Liver (tissue), 9 donors: ENCODE measurements around the gene ZKSCAN5. TPM values are rescaled to one million over a fixed set of nuclear protein-coding genes. Genes with fewer than 3 reads are reported as not detected.

Experiments used
- DNase-seq: peaks from one replicate; pipeline ENCODE4 v3.0.0-alpha.2; 2017; ENCODE audit warnings: low spot score
- H3K27ac ChIP-seq, 2 donors: one replicate each; pipeline ENCODE4 v1.7.0; 2013; ENCODE audit warnings: inconsistent platforms in 2 of 2, low read length in 2 of 2, control low read depth in 1 of 2, low read depth in 1 of 2, mild to moderate bottlenecking in 1 of 2
- H3K27me3 ChIP-seq, 4 donors: one replicate each; pipeline versions ENCODE4 v1.6.1 to v1.7.0; 2013; ENCODE audit warnings: low read length in 3 of 4, inconsistent platforms in 1 of 4, mild to moderate bottlenecking in 1 of 4, moderate library complexity in 1 of 4; ENCODE audit not compliant: control insufficient read depth in 4 of 4, insufficient read depth in 4 of 4
- H3K36me3 ChIP-seq, 4 donors: one replicate each; pipeline versions ENCODE4 v1.6.1 to v1.7.0; 2013; ENCODE audit warnings: low read length in 3 of 4, mild to moderate bottlenecking in 3 of 4, low read depth in 1 of 4, moderate library complexity in 1 of 4; ENCODE audit not compliant: control insufficient read depth in 4 of 4, insufficient read depth in 3 of 4
- H3K4me1 ChIP-seq, 4 donors: one replicate each; pipeline versions ENCODE4 v1.6.1 to v1.7.0; 2013; ENCODE audit warnings: low read length in 3 of 4, mild to moderate bottlenecking in 3 of 4, moderate library complexity in 1 of 4; ENCODE audit not compliant: control insufficient read depth in 4 of 4, insufficient read depth in 4 of 4
- H3K4me3 ChIP-seq, 3 donors: one replicate each; pipeline versions ENCODE4 v1.6.1 to v1.7.0; 2013; ENCODE audit warnings: low read length in 3 of 3, control low read depth in 1 of 3, low read depth in 1 of 3, mild to moderate bottlenecking in 1 of 3
- H3K9ac ChIP-seq, 2 donors: one replicate each; pipeline ENCODE4 v1.7.0; 2013; ENCODE audit warnings: low read length in 2 of 2, mild to moderate bottlenecking in 2 of 2, moderate library complexity in 2 of 2, control low read depth in 1 of 2, low read depth in 1 of 2
- H3K9me3 ChIP-seq, 4 donors: one replicate each; pipeline versions ENCODE4 v1.6.1 to v1.7.0; 2013; ENCODE audit warnings: low read length in 3 of 4; ENCODE audit not compliant: control insufficient read depth in 4 of 4
- CTCF ChIP-seq: fragments of 150-350 bp; IDR thresholded peaks from 2 replicates; pipeline ENCODE4 v1.5.1; 2017; ENCODE audit warnings: improper control_type of control experiment, low read depth, low read length; ENCODE audit not compliant: missing input control
- EGR1 ChIP-seq, 2 donors: IDR thresholded peaks; 2 replicates each; pipeline ENCODE4 v1.6.1; 2016 to 2018; ENCODE audit warnings: antibody characterized with exemption in 2 of 2, low read depth in 2 of 2
- FOXA1 ChIP-seq: IDR thresholded peaks from 2 replicates; pipeline ENCODE4 v1.6.1; 2016; ENCODE audit warnings: antibody characterized with exemption
- FOXA2 ChIP-seq: IDR thresholded peaks from 2 replicates; pipeline ENCODE4 v1.6.1; 2016; ENCODE audit warnings: antibody characterized with exemption
- GABPA ChIP-seq, 2 donors: IDR thresholded peaks in 1 of 2; conservative IDR thresholded peaks in 1 of 2; 2 replicates each; pipeline ENCODE4 v1.6.1; 2016; ENCODE audit warnings: antibody characterized with exemption in 2 of 2, mild to moderate bottlenecking in 1 of 2, moderate library complexity in 1 of 2
- HNF4A ChIP-seq, 2 donors: conservative IDR thresholded peaks; 2 replicates each; pipeline ENCODE4 v1.6.1; 2016; ENCODE audit warnings: antibody characterized with exemption in 2 of 2, mild to moderate bottlenecking in 2 of 2
- HNF4G ChIP-seq: IDR thresholded peaks from 2 replicates; pipeline ENCODE4 v1.6.1; 2016; ENCODE audit warnings: antibody characterized with exemption
- JUND ChIP-seq, 2 donors: IDR thresholded peaks; 2 replicates each; pipeline ENCODE4 v1.6.1; 2016; ENCODE audit warnings: antibody characterized with exemption in 2 of 2
- NR2F2 ChIP-seq: IDR thresholded peaks from 2 replicates; pipeline ENCODE4 v1.6.1; 2016; ENCODE audit warnings: antibody characterized with exemption
- RAD21 ChIP-seq, 2 donors: IDR thresholded peaks; 2 replicates each; pipeline ENCODE4 v1.6.1; 2016; ENCODE audit warnings: antibody characterized with exemption in 2 of 2, mild to moderate bottlenecking in 2 of 2
- RXRA ChIP-seq, 2 donors: IDR thresholded peaks; 2 replicates each; pipeline ENCODE4 v1.6.1; 2017 to 2018; ENCODE audit warnings: antibody characterized with exemption in 2 of 2, mild to moderate bottlenecking in 1 of 2
- SP1 ChIP-seq: IDR thresholded peaks from 2 replicates; pipeline ENCODE4 v1.6.1; 2018; ENCODE audit warnings: antibody characterized with exemption, mild to moderate bottlenecking
- TAF1 ChIP-seq: conservative IDR thresholded peaks from 2 replicates; pipeline ENCODE4 v1.6.1; 2016; ENCODE audit warnings: antibody characterized with exemption, mild to moderate bottlenecking
- YY1 ChIP-seq: IDR thresholded peaks from 2 replicates; pipeline ENCODE4 v1.6.1; 2016; ENCODE audit warnings: antibody characterized with exemption, mild to moderate bottlenecking
- WGBS: extraction: QIAGEN DNeasy Blood & Tissue Kit; methylation state at CpG from one replicate; pipeline ENCODE4 v1.1.7; 2013; 5-methylcytosine and 5-hydroxymethylcytosine counted together
- polyA plus RNA-seq, 2 donors: library from polyadenylated mRNA; stranded (reverse) in 1 of 2; unstranded in 1 of 2; fragments of 200-250 nt in 1 of 2; fragments of >200 nt in 1 of 2; fragmentation: Nextera tagmentation in 1 of 2; extraction: Ambion mirVana in 1 of 2; gene quantifications; one replicate each; pipeline versions ENCODE4 v1.2.1 to v1.2.3, GENCODE V29; 2013 to 2015
- total RNA-seq, 2 donors: library from RNA; depleted of rRNA; stranded (reverse); fragments of >200 nt; gene quantifications; one replicate each; pipeline ENCODE4 v1.2.3, GENCODE V29; 2014
- TF ChIP-seq, protein P1 (sequence below): IDR thresholded peaks from 2 replicates; pipeline ENCODE4 v1.6.1; 2016; ENCODE audit warnings: antibody characterized with exemption, mild to moderate bottlenecking
- TF ChIP-seq, protein P2 (sequence below): IDR thresholded peaks from 2 replicates; pipeline ENCODE4 v1.6.1; 2016; ENCODE audit warnings: antibody characterized with exemption
- donor health status: healthy.
- donor health status: healthy.
- donor health status: healthy.
- donor health status: healthy.
- donor health status: healthy.

The ZKSCAN5 gene
- total and polyA plus RNA-seq, 4 donors, result 1.7 to 5.4 (median 3.4) TPM

- TF ChIP-seq, protein P1, sequence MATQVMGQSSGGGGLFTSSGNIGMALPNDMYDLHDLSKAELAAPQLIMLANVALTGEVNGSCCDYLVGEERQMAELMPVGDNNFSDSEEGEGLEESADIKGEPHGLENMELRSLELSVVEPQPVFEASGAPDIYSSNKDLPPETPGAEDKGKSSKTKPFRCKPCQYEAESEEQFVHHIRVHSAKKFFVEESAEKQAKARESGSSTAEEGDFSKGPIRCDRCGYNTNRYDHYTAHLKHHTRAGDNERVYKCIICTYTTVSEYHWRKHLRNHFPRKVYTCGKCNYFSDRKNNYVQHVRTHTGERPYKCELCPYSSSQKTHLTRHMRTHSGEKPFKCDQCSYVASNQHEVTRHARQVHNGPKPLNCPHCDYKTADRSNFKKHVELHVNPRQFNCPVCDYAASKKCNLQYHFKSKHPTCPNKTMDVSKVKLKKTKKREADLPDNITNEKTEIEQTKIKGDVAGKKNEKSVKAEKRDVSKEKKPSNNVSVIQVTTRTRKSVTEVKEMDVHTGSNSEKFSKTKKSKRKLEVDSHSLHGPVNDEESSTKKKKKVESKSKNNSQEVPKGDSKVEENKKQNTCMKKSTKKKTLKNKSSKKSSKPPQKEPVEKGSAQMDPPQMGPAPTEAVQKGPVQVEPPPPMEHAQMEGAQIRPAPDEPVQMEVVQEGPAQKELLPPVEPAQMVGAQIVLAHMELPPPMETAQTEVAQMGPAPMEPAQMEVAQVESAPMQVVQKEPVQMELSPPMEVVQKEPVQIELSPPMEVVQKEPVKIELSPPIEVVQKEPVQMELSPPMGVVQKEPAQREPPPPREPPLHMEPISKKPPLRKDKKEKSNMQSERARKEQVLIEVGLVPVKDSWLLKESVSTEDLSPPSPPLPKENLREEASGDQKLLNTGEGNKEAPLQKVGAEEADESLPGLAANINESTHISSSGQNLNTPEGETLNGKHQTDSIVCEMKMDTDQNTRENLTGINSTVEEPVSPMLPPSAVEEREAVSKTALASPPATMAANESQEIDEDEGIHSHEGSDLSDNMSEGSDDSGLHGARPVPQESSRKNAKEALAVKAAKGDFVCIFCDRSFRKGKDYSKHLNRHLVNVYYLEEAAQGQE, result no peak
- TF ChIP-seq TAF1, result peak; percentile 55
- peak; percentile 44 to 51 for TF ChIP-seq HNF4A (conservative IDR thresholded peaks at IDR 0.05)
- TF ChIP-seq JUND (IDR thresholded peaks at IDR 0.05), result no peak
- peak; percentile 75 for TF ChIP-seq SP1
- TF ChIP-seq, protein P2, sequence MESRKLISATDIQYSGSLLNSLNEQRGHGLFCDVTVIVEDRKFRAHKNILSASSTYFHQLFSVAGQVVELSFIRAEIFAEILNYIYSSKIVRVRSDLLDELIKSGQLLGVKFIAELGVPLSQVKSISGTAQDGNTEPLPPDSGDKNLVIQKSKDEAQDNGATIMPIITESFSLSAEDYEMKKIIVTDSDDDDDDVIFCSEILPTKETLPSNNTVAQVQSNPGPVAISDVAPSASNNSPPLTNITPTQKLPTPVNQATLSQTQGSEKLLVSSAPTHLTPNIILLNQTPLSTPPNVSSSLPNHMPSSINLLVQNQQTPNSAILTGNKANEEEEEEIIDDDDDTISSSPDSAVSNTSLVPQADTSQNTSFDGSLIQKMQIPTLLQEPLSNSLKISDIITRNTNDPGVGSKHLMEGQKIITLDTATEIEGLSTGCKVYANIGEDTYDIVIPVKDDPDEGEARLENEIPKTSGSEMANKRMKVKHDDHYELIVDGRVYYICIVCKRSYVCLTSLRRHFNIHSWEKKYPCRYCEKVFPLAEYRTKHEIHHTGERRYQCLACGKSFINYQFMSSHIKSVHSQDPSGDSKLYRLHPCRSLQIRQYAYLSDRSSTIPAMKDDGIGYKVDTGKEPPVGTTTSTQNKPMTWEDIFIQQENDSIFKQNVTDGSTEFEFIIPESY, result peak; percentile 48
- TF ChIP-seq NR2F2, result no peak
- TF ChIP-seq YY1, result peak; percentile 42
- TF ChIP-seq FOXA2, result no peak
Observed at GRCh38 chr7:99472561-99473314, 31.7 kb upstream of the ZKSCAN5 start, which contains the start of gene ZNF789 (continued).

DNA sequence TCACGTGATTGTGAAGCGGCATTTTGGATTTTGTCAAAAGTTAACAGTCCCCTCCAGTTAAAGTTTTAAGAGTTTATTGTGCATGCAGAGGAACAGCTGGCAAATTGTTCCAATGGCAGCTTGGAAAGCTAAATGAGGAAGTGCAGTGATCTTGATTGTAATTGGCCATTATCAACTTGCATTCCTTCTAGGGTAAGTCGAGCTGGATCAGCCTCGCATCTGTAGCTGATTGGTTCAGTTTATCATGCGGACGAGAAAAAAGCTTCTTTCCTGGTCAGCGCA is 31.2 kb upstream of the ZKSCAN5 start:
- DNase-seq, result no peak
- Histone ChIP-seq H3K4me3 (peak overlapping the region; percentile 70 to 90 (median 80)), H3K27ac (peak overlapping the region; percentile 69 to 85), H3K9me3 (no peaks in the 10 kb centered on the region), H3K4me1 (peaks cover 3 to 14% (median 9%) of the 10 kb centered on the region in 4 donors), H3K27me3 (no peaks in the 10 kb centered on the region), H3K9ac (peak overlapping the region; percentile 16 to 42), H3K36me3 (peaks cover 0 to 6% (median 2%) of the 10 kb centered on the region in 4 donors)
- peak in 1 of 2 donors; percentile 1 for TF ChIP-seq HNF4A (conservative IDR thresholded peaks at IDR 0.05)
- TF ChIP-seq FOXA1, result no peak
- WGBS, result 7% methylated on average over 7 of the region's 7 CpGs

DNA sequence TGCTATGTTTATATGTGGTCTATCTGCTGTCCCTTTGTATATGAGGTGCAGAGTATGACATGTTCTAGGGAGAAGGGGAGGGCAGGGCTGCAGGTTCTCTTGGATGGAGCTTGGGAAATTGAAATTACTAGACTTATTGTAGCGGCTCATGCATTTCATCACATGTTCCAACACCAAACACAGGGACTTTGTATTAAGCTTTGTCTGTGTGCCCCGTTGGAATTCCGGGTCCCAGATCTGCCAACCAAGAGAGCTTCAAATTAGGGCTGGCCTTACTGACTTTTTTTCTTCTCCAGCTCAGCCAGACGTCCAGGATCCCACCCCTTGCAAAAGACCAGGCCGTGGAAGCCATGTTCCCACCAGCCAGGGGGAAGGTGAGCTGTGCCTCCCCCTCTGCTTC is 28.4 kb upstream of the ZKSCAN5 start:
- Histone ChIP-seq H3K9ac (no peak overlapping the region), H3K27ac (no peak overlapping the region), H3K4me3 (no peak overlapping the region), H3K4me1 (peaks cover 3 to 15% (median 10%) of the 10 kb centered on the region in 4 donors), H3K36me3 (peaks cover 0 to 20% (median 7%) of the 10 kb centered on the region in 4 donors), H3K27me3 (no peaks in the 10 kb centered on the region), H3K9me3 (no peaks in the 10 kb centered on the region)
- no peak for DNase-seq
- 87% methylated on average over 5 of the region's 5 CpGs for WGBS
- TF ChIP-seq YY1, result no peak
- TF ChIP-seq NR2F2, result no peak
- TF ChIP-seq CTCF, result no peak
- TF ChIP-seq SP1, result no peak
- TF ChIP-seq, protein P1, result no peak
- TF ChIP-seq, protein P2, result no peak
- TF ChIP-seq FOXA2, result no peak
- TF ChIP-seq JUND (IDR thresholded peaks at IDR 0.05), result no peak
- TF ChIP-seq RAD21 (IDR thresholded peaks at IDR 0.05), result no peak
- no peak for TF ChIP-seq TAF1
- TF ChIP-seq EGR1 (IDR thresholded peaks at IDR 0.05; ENCODE audit: low read depth in 2 of 2), result no peak
- TF ChIP-seq HNF4G, result no peak
- TF ChIP-seq RXRA (IDR thresholded peaks at IDR 0.05), result no peak
- TF ChIP-seq GABPA (IDR thresholded peaks at IDR 0.05 in 1 of 2, conservative IDR thresholded peaks at IDR 0.05 in 1 of 2), result no peak
